Hindlimb muscle (tissue), 1 donor: Measurements from ENCODE around the gene PODXL2. TPM values are rescaled to one million over a fixed set of nuclear protein-coding genes. Genes with fewer than 3 reads are reported as not detected.

Source experiments
- polyA plus RNA-seq: library from polyadenylated mRNA; unstranded; fragments of 120-200 nt; gene quantifications from one replicate; pipeline ENCODE4 v1.2.1, GENCODE V29; 2013; ENCODE audit not compliant: insufficient read length

PODXL2 gene
- polyA plus RNA-seq, 1 donor, result 5.3 TPM

Other genes starting within 250 kb of the PODXL2 start
- gene TPRA1, start 38.5 kb upstream of the PODXL2 start, polyA plus RNA-seq, result 24.2 TPM
- 23.5 TPM for gene MCM2, start 30.8 kb upstream of the PODXL2 start, polyA plus RNA-seq
- 16.6 TPM for gene ABTB1, start 43.8 kb downstream of the PODXL2 start, polyA plus RNA-seq
- gene MGLL, start 193.3 kb downstream of the PODXL2 start, polyA plus RNA-seq, result 28.0 TPM